Mesothelial cell of epicardium (in vitro differentiated cells): ENCODE results near the gene GALP. TPM values are rescaled to one million over a fixed set of nuclear protein-coding genes. Genes with fewer than 3 reads are reported as not detected.
"Not testable (repeated sequence)": the region's sequence is repeated elsewhere in the genome, so short reads cannot be mapped to it uniquely, and the experiment has no call there.

Experiments used
- DNase-seq, 2 experiments: peaks; one replicate each; pipeline ENCODE4 v3.0.0; 2021; ENCODE audit warnings: low spot score in 2 of 2; ENCODE audit not compliant: unreplicated experiment in 2 of 2
- H3K27ac Mint-ChIP-seq: 2 replicates; pipeline ENCODE4 v1.8.0; 2021; ENCODE audit warnings: mixed read lengths
- H3K27me3 Mint-ChIP-seq: 2 replicates; pipeline ENCODE4 v1.8.0; 2021; ENCODE audit warnings: low read depth, mixed read lengths
- H3K36me3 Mint-ChIP-seq: 2 replicates; pipeline ENCODE4 v1.8.0; 2021; ENCODE audit warnings: mixed read lengths
- H3K4me1 Mint-ChIP-seq: 2 replicates; pipeline ENCODE4 v1.8.0; 2021; ENCODE audit warnings: mixed read lengths
- H3K4me3 Mint-ChIP-seq: 2 replicates; pipeline ENCODE4 v1.8.0; 2021; ENCODE audit warnings: mild to moderate bottlenecking, moderate library complexity, mixed read lengths
- H3K9me3 Mint-ChIP-seq: 2 replicates; pipeline ENCODE4 v1.8.0; 2021; ENCODE audit warnings: mixed read lengths
- CTCF ChIP-seq: fragments of 200-600 bp; sonication (generic); IDR thresholded peaks from one replicate; pipeline ENCODE4 v1.5.0; 2021; ENCODE audit warnings: antibody characterized with exemption; ENCODE audit not compliant: unreplicated experiment
- total RNA-seq: library from RNA; stranded (reverse); gene quantifications from 3 replicates; pipeline ENCODE4 v1.2.1, GENCODE V29; 2021

Gene GALP
- not detected in 3 replicates for total RNA-seq

- not testable (repeated sequence) for H3K9me3 Mint-ChIP-seq, DNase-seq, H3K4me1 Mint-ChIP-seq, H3K27ac Mint-ChIP-seq, H3K36me3 Mint-ChIP-seq, H3K4me3 Mint-ChIP-seq
- H3K27me3 Mint-ChIP-seq: peaks cover 23% of the 10 kb centered on the region
These were observed at the start of gene GALP for GRCh38 chr19:56175861-56176307. Gene GALP, plus strand, starts transcription at chr19:56176008. Its CDS starts 1,101 bp downstream, at chr19:56177109.

GRCh38 chr19:56126983-56127780 is 48.6 kb upstream of the GALP start:
- no peak for TF ChIP-seq CTCF

GRCh38 chr19:56130006-56130405 is 45.8 kb upstream of the GALP start:
- Mint-ChIP-seq H3K36me3 (no peaks in the 10 kb centered on the region), H3K27me3 (no peaks in the 10 kb centered on the region), H3K9me3 (no peaks in the 10 kb centered on the region), H3K27ac (no peak overlapping the region), H3K4me3 (no peak overlapping the region), H3K4me1 (peaks cover 19% of the 10 kb centered on the region)
- no peak for TF ChIP-seq CTCF
- DNase-seq: no peak

More at GRCh38 chr19:56126983-56127780, 48.6 kb upstream of the GALP start:
- DNase-seq: no peak
- H3K27me3 Mint-ChIP-seq: no peaks in the 10 kb centered on the region
- no peaks in the 10 kb centered on the region for H3K36me3 Mint-ChIP-seq
- peaks cover 5% of the 10 kb centered on the region for H3K4me1 Mint-ChIP-seq
- no peak overlapping the region for H3K4me3 Mint-ChIP-seq
- no peaks in the 10 kb centered on the region for H3K9me3 Mint-ChIP-seq
- no peak overlapping the region for H3K27ac Mint-ChIP-seq

GRCh38 chr19:56131651-56132050 is 44.2 kb upstream of the GALP start:
- H3K9me3 Mint-ChIP-seq: no peaks in the 10 kb centered on the region
- no peak for TF ChIP-seq CTCF
- DNase-seq: no peak
- no peak overlapping the region for H3K4me3 Mint-ChIP-seq
- peaks cover 22% of the 10 kb centered on the region for H3K4me1 Mint-ChIP-seq
- H3K36me3 Mint-ChIP-seq: no peaks in the 10 kb centered on the region
- H3K27ac Mint-ChIP-seq: peak overlapping the region; percentile 97
- no peaks in the 10 kb centered on the region for H3K27me3 Mint-ChIP-seq

GRCh38 chr19:56132316-56132822 is 43.4 kb upstream of the GALP start:
- Mint-ChIP-seq H3K27ac (peak overlapping the region; percentile 97), H3K4me3 (peak overlapping the region; percentile 44), H3K36me3 (no peaks in the 10 kb centered on the region), H3K4me1 (peaks cover 22% of the 10 kb centered on the region), H3K27me3 (no peaks in the 10 kb centered on the region), H3K9me3 (no peaks in the 10 kb centered on the region)
- DNase-seq: no peak
- TF ChIP-seq CTCF: no peak
